HG03439 (cell line): Measurements from ENCODE around the gene CREM.

Experiments used
- ATAC-seq: cut with Tn5 transposase; IDR thresholded peaks from one replicate; pipeline ENCODE4 v1.9.1; 2021; ENCODE audit warnings: mild to moderate bottlenecking, moderate library complexity; ENCODE audit not compliant: unreplicated experiment

Gene CREM

DNA sequence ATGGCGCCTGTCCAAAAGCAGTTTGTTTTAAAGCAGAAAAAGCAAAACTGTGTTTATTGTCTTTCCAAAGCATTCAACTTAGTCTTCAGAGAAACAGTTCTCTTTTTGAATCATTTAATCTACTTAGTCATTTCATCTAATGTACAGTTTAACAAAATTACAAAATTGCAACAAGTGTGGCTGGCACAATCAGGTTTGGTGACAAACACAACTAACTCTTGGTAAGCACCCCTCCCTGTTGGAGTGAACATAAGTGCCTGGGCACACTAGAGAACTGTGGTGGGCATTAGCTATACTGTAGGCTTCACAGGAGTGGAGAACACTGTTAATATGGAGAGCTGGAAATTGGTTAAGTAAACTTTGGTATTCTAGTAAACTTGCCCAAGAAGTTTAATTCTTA, 6.9 kb downstream of the CREM start:
- ATAC-seq = no peak

DNA sequence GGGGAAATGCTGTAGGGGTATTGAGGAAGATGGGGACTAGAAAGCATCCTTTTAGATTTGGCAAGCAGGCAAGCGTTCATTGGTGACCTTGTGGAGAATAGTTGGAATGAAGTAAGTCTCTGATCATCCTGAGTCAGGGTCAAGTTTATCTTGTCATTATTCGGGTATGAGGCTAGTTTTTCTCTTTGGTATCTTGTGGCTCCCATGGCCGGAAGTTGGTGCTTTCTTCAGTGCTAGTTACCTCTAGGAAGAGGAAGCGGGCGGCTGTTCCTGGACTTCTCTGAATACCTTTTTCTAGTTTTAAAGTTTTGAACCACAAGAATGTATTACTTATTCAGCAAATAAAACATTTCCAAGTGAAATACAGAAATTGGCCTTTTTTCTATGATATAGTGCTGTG, 9.2 kb downstream of the CREM start:
- ATAC-seq = no peak

DNA sequence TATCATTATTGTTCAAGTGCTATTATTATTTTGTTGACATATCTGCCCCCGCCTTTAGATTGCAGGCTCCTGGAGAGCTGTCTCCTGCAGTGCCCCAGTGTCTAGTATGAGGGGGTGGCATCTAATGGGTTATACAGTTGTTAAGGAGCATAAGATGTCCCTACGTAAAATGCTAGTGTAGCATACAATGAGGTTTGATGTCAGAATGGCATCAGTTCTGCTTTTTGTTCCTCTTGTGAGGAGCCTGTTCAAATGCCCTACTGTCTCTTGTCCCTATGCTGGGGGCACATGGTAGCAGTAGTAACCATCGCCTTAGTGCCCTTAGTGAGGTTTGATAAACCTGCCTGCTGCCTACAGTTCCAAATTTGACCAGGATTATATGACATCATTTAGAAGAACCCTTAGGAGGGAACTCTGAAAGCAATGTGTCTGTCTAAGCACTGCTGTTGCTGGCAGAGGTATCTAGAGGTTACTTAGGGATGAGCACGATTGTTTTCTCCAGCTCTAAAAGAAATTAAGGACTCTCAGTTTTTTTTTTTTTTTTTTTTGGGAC, 9.7 kb downstream of the CREM start:
- ATAC-seq = peak; percentile 35

DNA sequence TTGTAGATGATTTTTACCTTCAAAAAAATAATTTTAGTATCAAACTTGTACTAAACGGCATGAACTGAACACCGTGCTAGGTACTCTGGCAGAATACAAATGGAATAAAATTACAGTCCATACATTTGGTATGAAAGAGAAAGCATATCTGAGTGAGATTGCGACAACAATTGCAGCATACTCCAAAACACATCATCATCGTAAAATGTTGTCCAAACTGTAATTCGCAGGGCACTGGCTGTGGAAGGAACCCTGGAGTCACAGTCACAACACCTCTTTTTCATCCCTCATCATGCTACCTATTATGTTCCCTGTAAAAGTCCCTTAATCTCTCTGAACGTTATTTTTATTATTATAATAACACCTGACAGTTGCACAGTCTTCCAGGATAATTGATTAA, 13.5 kb downstream of the CREM start:
- ATAC-seq = no peak

DNA sequence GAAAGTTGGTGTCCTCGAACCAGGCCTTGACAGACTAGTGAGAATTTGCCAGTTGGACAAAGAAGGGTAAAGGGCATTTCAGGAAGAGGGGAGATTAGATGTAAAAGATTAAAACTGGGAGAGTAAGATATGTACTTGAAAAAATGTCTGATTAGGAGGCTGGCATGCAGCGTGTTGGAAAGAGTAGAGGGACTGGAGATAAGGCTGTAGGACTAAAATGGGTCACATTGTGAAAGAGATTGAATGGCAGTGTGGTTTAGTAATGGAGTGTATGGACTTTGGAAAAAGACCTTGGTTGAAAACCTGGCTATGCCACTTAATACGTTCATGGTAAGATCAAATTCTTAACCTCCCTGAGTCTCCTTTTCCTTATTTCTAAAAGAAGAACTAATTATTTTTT, 14.1 kb downstream of the CREM start:
- no peak for ATAC-seq

DNA sequence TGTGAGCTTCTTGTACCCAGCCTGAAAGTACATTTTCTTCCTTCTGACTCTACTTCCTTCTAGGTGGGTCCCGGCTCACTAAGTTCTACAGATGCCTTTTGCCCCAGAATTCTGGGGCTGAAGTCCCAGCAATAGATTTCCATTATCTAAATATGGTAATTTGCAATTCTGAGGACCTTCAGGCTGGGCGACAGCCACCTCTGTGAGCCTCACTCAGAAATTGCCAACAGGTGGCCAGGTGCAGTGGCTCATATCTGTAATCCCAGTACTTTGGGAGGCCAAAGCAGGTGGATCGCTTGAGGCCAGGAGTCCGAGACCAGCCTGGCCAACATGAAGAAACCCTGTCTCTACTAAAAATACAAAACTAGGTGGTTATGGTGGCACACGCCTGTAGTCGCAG, 23.7 kb downstream of the CREM start:
- no peak for ATAC-seq

DNA sequence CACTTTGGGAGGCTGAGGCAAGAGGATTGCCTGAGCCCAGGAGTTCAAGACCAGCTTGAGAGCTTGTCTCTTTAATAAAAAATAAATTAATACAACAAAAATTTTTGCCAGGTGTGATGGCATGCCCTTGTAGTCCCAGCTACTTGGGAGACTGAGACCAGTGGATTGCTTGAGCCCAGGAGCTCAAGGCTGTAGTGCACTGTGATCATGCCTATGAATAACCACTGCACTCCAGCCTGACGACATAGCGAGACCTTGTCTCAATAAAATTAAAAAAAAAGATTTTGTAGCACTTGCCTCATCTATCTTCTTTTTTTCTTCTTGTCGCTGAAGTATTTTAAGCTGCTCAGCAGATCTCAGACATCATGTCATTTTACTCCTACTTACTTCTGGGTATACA, 26.3 kb downstream of the CREM start:
- no peak for ATAC-seq

DNA sequence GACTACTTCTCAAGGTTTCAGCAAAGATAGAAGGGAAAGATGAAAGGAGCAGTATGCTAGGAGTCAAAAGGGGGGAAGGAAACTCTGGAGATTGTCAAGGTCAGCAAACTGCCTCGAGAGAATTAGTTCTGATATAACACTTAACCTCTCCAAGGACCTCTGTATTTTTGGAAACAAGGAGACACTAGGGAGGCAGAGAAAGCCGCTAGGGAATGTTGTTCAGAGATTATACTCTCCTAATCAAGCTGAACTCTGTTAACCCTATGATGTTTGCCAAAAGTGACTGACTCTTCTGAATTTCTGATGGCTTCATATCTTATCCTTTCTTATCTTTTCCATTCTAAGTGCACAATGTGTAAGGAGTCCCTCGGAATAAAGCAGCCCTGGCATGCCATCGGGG, 27.1 kb downstream of the CREM start:
- no peak for ATAC-seq

DNA sequence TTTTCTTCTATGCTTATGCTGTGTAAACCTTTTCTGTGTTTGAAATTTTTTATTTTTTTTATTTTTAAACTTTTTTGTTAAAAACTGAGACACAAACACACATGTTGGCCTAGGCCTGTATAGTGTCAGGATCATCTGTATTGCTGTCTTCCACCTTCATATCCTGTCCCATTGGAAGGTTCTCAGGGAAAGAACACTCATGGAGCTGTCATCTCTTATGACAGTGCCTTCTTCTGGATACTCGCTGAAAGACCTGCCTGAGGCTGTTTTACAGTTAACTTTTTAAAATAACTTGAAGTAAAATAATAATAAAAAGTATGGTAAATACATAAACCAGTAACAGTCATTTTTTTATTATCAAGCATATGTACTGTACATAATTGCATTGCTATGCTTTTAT, 34.1 kb downstream of the CREM start:
- no peak for ATAC-seq

DNA sequence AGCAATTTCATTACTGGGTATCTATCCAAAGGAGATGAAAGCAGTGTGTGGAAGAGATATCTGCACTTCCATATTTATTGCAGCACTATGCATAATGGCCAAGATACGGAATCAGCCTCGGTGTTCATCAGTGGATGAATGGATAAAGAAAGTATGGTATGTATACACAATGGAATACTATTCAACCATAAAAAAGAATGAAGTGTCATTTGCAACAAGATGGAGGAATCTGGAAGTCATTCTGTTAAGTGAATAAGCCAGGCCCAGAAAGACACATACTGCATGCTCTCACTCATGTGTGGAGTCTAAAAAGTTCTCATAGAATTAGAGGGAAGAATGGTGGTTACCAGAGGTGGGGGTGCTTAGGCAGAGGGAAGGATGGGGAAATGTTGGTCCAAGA, 35.3 kb downstream of the CREM start:
- no peak for ATAC-seq

DNA sequence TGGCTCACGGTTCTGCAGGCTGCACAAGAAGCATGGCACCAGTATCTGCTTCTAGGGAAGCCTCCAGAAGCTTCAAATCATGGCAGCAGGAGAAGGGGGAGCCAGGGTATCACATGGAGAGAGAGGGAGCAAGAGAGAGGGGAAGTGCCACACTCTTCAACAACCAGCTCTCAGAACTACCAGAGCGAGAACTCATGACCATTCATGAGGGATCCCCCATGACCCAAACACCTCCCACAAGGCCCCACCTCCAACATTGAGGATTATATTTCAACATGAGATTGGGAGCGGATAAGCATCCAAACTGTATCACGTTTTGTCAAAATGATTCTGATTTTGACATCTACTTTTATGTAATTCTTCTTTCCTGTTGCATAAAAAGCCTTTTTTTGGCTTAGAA, 38.5 kb downstream of the CREM start:
- no peak for ATAC-seq

DNA sequence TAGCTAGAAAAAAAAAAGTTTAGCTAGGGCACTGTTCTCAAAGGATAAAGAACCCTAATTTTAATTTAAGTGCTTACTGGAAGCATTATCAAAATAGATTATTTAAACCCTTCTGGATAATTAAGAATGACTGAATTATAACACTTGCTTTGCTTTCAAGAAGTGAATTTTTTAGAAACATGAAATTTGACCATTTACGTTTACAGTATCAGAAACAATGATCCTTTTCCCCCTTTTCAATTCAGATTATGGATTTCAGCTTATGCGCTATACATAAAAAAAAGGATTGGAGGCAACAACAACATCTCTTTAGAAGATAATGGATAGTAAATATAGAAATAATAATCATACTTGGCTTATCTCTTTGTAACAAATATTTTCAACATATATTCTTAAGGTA, 39.2 kb downstream of the CREM start:
- no peak for ATAC-seq

DNA sequence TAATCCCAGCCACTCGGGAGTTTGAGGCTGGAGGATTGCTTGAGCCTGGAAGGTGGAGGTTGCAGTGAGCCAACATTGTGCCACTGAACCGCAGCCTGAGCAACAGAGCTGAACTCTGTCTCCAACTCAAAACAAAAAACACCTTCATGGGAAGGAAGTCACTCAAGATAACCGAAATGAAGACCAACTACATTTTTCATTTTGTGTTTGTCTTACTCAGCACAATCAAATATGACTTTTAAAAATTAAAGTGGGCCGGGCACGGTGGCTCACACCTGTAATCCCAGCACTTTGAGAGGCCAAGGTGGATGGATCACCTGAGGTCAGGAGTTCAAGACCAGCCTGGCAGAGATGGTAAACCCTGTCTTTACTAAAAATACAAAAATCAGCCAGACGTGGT, 40.0 kb downstream of the CREM start:
- ATAC-seq = no peak

DNA sequence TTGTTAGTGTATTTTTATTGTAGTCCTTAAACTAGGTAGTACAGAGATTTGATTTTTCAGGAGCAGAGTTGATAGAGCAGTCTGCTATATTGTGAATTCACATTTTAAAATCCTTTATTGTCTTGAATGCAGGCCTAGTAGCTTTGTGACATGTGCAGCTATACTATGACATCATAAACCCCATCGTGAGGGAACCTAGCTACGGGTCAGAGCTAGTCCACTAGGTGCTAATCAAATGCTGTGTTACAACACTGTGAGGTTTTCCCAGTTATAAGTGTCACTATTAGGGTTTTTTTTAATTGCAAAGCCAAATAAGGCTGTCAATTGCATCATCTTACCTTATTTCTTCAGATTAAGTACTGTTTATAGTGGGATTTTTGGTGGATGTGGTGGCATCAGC, 40.7 kb downstream of the CREM start:
- ATAC-seq = no peak

DNA sequence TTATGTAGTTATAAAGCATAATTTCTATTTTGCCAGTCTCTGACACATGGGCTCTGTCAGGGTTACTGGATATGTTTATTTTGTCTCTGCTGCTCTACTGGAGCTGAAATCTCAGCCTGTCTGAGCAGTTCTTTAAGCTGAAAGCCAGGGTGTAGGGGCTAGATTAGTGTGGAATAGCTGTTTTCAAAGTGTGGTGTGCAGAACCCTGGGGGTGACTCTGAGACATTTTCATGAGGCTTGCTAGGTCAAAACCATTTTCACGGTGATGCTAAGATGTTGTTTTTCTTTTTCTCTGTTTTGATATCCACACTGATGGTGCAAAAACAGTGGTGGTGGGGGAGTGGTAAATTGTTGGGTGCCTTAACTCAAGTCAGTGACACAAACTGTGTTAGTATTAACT, 45.5 kb downstream of the CREM start:
- no peak for ATAC-seq

DNA sequence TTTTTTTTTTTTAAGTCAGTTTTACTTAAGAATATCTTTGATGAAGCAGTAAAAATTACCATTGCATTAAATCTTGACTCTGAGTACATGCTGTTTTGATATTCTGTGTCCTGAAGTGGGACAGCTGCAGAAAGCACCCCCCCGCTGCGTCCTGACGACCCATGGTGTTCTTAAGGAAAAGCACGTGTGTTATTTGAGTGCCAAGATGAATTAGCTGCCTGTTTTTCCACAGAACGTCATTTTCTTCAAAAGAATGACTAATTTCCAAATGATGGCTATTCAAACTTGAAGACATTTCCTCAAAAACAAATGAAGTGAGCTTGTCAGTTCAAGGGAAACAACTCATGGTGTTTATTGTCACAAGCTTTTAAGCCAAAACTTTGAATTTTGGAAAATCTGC, 45.9 kb downstream of the CREM start:
- no peak for ATAC-seq

DNA sequence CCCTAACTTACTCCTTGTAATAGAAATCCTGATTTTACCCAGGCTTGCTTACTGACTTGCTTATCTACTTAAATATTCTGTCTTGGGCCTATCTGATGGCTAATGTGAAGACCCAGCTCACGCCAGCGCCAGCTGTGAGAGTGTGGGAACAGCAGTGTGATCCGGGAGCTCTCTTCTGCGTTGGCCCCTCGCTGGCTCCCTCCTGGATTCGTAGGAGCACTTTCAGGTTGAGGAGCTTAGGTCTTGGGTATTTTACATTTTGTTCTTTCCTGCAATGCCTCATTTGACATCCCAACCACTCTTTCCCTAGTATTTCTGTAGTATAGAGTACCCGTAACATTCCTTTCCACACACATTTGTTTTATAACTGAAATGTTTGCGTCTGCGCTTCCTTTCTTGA, 51.7 kb downstream of the CREM start:
- no peak for ATAC-seq

DNA sequence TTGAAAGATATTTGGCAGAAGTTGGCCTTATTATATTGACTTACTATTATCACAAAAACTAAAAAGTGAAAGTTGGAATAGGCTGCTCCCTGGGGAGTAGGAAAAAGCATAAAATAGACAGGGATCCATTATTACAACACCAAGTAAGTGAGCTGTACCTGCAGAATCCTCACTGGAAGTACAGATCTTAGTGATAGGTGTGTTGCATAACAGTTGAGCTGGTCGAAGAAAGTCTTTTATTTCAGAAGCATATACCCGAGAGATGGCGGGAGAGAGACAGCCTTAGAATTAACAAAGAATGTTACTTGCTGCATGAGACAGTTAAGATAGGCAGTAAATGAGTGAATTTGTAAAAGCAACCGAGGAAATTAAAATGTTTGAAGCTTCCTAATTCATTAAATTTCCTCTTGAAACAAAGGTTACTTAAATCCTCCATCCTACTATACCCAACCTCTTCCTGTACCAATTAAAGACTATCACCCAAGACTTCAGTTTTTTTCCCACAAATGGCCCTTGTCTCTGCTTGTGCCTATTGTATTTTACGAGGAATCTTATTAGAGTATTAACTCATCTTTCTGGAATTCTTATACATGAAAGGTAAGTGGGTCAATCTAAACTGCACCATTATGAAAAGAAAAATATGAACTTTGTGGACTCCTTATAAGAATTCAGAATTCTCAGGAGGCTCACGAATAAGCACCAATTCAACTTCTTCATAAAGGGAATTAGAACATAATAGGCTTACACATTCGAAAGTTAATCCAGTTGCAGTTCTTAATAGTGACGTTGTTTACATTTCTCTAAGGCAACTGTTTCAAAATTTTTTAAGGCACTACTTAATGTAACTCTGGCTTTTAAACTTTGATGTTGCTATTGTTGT, 56.2 kb downstream of the CREM start:
- ATAC-seq = no peak

DNA sequence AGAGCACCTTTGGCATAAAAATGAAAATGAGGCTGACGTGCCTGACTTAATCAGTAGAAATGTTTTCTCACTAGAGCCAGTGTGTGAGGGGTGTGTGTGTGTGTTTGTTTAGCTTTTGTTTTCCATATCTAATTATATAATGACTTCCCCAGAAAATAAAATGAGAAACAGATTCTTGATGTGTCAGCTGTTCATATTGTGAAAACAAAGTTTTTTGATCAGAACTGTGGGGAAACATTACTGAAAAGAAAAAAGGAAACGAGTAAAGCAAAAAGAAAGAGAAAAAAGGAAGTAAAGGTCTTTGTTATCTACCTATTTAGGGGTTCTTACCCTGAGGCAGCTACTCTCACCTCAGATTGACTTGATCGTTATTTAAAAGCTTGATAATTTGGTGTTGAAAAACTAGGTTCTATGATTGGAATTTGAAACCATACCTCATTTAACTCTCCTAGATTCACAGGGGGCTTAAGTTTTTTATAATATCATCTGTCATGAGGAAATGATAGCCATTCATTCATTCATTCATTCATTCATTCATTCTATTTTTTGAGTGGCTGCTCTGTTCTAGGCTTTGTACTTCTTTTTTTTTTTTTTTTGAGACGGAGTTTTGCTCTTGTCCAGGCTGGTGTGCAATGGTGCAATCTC, 58.0 kb downstream of the CREM start:
- ATAC-seq = no peak

DNA sequence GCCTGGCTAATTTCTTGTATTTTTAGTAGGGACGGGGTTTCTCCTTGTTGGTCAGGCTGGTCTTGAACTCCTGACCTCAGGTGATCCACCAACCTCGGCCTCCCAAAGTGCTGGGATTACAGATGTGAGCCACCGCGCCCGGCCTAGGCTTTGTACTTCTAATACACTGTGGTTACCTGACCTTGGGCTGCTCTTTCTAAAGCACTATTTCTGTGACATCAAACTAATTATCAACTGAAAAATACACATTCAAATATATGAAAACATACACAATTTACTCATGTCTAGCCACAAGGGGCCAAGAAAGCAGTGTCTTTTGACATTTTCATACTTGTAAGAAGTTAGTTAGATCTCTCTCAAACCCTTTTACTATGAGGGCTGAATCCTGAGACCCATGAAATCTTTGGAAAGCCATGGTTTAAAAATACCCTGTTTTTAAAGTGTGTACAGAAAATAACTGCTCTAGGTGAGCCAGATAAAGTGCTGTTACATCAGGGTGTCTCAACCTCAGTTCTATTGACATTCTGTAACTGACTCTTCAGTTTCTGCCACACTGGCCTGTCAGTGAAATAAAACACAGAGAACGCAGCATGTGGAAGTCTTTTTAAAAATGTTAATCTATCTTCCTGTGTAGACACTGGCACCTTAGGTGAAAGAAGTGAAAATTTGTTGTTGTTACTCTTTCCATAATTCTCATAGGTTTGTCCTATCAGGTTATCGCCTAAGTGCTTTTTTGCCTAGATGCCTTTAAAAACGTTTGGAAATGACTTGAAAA, 58.8 kb downstream of the CREM start:
- ATAC-seq = peak; percentile 42

DNA sequence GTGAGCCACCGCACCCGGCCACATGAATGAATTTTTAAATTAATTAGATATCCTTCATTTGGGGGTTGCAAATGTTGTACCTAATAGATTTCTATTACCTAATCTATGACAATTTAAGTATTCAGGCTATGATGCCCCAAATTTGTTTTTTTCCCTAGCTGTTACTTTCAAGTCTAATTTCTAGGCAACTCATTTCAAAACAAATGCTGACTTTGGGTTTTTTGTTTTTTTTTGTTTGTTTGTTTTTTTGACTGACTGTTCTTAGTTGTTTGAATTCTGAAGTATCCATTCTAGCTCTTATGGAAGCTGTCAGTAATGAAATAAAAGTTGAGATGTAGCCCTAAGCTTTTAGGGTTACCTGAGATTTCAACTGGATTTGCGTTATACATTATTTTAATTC, 62.3 kb downstream of the CREM start:
- ATAC-seq = no peak

DNA sequence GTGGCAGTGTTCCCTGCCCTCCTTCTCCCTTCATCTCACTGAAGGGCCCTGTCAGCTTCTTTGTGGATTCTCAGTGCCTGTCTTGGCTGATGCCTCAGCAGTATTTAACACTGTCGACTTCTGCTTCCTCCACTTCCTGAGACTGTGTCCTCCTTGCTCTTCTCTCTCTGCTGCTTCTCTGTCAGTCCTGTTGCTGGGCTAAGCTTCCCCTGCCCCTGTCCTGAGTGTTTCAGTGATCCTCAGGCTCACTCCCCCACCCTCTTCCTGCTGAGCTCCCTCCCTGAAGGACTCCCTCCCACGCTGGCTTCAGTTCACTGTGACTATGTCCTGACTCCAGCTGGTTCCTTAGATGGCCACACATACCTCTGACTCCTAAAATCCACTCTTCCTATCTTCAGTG, 64.9 kb downstream of the CREM start:
- ATAC-seq = no peak
